ENCODE measurements around the gene ST14.

DNA sequence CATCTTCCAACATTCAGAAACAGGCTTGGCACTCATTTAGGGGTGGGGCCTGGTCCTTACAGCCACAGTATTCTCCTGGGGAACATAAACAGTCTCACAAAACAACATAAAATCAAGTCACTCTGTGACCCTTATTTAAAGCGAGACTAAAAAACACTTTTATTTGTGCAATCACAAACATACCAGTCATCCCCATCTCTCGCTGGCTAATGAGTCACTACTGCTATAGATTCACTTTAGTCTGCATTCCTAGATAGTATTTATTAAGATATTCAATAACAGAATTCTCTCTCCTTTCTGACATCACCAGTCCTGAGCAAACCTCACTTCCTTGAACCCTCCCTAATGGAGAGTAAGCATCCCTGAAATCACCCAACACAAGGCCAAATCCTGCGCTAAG, 87.2 kb downstream of the ST14 start:
- TF ChIP-seq, protein P1, sequence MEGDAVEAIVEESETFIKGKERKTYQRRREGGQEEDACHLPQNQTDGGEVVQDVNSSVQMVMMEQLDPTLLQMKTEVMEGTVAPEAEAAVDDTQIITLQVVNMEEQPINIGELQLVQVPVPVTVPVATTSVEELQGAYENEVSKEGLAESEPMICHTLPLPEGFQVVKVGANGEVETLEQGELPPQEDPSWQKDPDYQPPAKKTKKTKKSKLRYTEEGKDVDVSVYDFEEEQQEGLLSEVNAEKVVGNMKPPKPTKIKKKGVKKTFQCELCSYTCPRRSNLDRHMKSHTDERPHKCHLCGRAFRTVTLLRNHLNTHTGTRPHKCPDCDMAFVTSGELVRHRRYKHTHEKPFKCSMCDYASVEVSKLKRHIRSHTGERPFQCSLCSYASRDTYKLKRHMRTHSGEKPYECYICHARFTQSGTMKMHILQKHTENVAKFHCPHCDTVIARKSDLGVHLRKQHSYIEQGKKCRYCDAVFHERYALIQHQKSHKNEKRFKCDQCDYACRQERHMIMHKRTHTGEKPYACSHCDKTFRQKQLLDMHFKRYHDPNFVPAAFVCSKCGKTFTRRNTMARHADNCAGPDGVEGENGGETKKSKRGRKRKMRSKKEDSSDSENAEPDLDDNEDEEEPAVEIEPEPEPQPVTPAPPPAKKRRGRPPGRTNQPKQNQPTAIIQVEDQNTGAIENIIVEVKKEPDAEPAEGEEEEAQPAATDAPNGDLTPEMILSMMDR (IDR thresholded peaks at IDR 0.05; ENCODE audit: extremely low read depth in 1 of 2, insufficient read depth in 1 of 2, low read depth in 1 of 2, low read length in 2 of 2): no peak
- TF ChIP-seq, protein P2, sequence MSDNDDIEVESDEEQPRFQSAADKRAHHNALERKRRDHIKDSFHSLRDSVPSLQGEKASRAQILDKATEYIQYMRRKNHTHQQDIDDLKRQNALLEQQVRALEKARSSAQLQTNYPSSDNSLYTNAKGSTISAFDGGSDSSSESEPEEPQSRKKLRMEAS (IDR thresholded peaks at IDR 0.05; ENCODE audit: insufficient read depth, insufficient read length): no peak
